ENCODE results near the gene SMAP1. TPM values are rescaled to one million over a fixed set of nuclear protein-coding genes. Genes with fewer than 3 reads are reported as not detected.
"Not testable (repeated sequence)": the region's sequence is repeated elsewhere in the genome, so short reads cannot be mapped to it uniquely, and the experiment has no call there.

SMAP1 gene
- total and polyA plus RNA-seq, 2 donors, result 26.6 to 37.2 TPM

DNA sequence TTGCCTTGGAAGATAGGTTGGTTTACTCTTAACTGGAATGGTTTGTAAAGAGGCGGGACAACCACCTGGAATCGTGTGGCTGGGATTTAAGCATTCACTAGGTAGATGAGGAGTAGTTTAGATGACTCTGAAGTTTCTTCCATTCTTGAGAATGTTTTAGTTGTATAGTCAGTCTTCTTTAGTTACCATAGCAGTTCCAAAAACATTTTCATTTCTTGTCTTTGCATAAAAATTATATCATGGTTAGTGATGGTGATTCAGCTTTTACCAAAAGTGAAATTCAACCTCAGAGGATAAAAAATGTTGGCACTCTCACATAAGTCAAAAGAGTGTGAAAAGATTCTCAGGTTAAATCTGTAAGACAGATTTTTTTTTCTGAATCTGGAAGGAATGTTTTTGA is 70.3 kb downstream of the SMAP1 start:
- 96% methylated on average over 2 of the region's 2 CpGs for WGBS
- no peak for DNase-seq (ENCODE audit: extremely low spot score)
- Histone ChIP-seq H3K4me1 (ENCODE audit: insufficient read depth) (no peaks in the 10 kb centered on the region), H3K36me3 (ENCODE audit: insufficient read depth) (no peaks in the 10 kb centered on the region), H3K27ac (ENCODE audit: low read depth) (no peak overlapping the region), H3K4me3 (ENCODE audit: low read depth, low read length) (no peak overlapping the region)

GRCh38 chr6:70739534-70739933 is 71.9 kb downstream of the SMAP1 start:
- Histone ChIP-seq H3K27ac (ENCODE audit: low read depth) (no peak overlapping the region), H3K4me1 (ENCODE audit: insufficient read depth) (no peaks in the 10 kb centered on the region), H3K36me3 (ENCODE audit: insufficient read depth) (no peaks in the 10 kb centered on the region), H3K4me3 (ENCODE audit: low read depth, low read length) (no peak overlapping the region)
- no peak for DNase-seq (ENCODE audit: extremely low spot score)
- 99% methylated on average over 2 of the region's 2 CpGs for WGBS

- WGBS, result over 99% methylated on average over 2 of the region's 2 CpGs
- H3K4me1 ChIP-seq (ENCODE audit: insufficient read depth); DNase-seq (ENCODE audit: extremely low spot score); H3K36me3 ChIP-seq (ENCODE audit: insufficient read depth); H3K27ac ChIP-seq (ENCODE audit: low read depth); H3K4me3 ChIP-seq (ENCODE audit: low read depth, low read length): not testable (repeated sequence)
Observed at GRCh38 chr6:70740746-70741145, 73.1 kb downstream of the SMAP1 start.

DNA sequence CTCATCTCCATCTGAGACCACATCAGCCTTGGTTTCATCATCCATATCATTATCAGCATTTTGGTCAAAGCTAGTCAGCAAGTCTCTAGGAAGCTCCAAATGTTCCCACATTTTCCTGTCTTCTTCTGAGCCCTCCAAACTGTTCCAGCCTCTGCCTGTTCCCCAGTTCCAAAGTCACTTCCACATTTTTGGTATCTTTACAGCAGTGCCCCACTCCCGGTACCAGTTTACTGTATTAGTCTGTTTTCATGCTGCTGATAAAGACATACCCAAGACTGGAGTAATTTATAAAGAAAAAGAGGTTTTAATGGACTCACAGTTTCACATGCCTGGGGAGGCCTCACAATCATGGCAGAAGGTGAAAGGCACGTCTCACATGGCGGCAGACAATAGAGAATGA is 74.8 kb downstream of the SMAP1 start:
- H3K27ac ChIP-seq (ENCODE audit: low read depth), result not testable (repeated sequence)

GRCh38 chr6:70753870-70754380 is 86.2 kb downstream of the SMAP1 start:
- 79% methylated on average over 1 of the region's 1 CpG for WGBS
- H3K4me1 ChIP-seq (ENCODE audit: insufficient read depth), result no peaks in the 10 kb centered on the region
- no peak overlapping the region for H3K27ac ChIP-seq (ENCODE audit: low read depth)
- no peaks in the 10 kb centered on the region for H3K36me3 ChIP-seq (ENCODE audit: insufficient read depth)
- no peak overlapping the region for H3K4me3 ChIP-seq (ENCODE audit: low read depth, low read length)
- no peak for DNase-seq (ENCODE audit: extremely low spot score)

More for the DNA sequence above, 74.8 kb downstream of the SMAP1 start:
- H3K4me1 ChIP-seq (ENCODE audit: insufficient read depth); H3K4me3 ChIP-seq (ENCODE audit: low read depth, low read length); DNase-seq (ENCODE audit: extremely low spot score); H3K36me3 ChIP-seq (ENCODE audit: insufficient read depth): not testable (repeated sequence)
- 92% methylated on average over 3 of the region's 3 CpGs for WGBS

DNA sequence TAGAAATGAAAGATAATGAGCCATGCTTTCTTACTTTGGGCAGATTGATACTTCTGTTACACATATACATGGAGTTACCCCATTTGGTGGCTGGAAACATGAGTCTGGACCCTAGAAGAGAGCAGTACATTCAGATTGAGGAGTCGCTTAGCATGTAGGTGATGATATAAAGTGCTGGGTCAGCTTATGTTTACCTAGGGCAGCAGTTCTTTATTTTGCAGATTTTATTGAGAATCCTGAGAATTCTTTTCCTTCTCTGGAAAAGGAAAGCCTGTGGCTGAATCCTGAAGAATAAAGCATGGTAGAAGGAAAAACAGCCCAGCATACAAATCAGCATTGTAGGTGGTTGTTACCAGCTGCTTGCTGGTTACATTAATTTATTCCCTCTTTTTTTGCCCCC is 91.2 kb downstream of the SMAP1 start:
- peaks cover 5% of the 10 kb centered on the region for H3K36me3 ChIP-seq (ENCODE audit: insufficient read depth)
- 48% methylated on average over 1 of the region's 1 CpG for WGBS
- H3K4me1 ChIP-seq (ENCODE audit: insufficient read depth), result no peaks in the 10 kb centered on the region
- DNase-seq (ENCODE audit: extremely low spot score), result no peak
- no peak overlapping the region for H3K27ac ChIP-seq (ENCODE audit: low read depth)
- no peak overlapping the region for H3K4me3 ChIP-seq (ENCODE audit: low read depth, low read length)

GRCh38 chr6:70763754-70764510 is 96.2 kb downstream of the SMAP1 start:
- Histone ChIP-seq H3K4me3 (ENCODE audit: low read depth, low read length) (no peak overlapping the region), H3K36me3 (ENCODE audit: insufficient read depth) (peaks cover 7% of the 10 kb centered on the region), H3K4me1 (ENCODE audit: insufficient read depth) (no peaks in the 10 kb centered on the region), H3K27ac (ENCODE audit: low read depth) (no peak overlapping the region)
- DNase-seq (ENCODE audit: extremely low spot score), result no peak
- 71% methylated on average over 4 of the region's 4 CpGs for WGBS

DNA sequence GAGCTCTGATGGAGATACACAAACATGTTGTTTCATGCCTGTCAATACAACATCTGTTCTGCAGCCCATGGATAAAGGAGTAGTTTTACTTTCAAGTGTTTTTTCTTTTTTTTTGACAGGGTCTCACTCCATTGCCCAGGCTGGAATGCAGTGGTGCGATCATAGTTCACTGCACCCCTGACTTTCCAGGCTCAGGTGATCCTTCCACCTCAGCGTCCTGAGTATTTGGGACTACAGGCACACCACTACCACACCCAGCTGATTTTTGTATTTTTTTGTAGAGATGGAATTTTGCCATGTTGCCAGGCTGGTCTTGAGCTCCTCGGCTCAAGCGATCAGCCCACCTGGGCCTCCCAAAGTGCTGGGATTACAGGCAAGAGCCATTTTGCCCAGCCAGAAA is 97.0 kb downstream of the SMAP1 start:
- H3K27ac ChIP-seq (ENCODE audit: low read depth), result no peak overlapping the region
- no peaks in the 10 kb centered on the region for H3K4me1 ChIP-seq (ENCODE audit: insufficient read depth)
- H3K36me3 ChIP-seq (ENCODE audit: insufficient read depth), result peaks cover 4% of the 10 kb centered on the region
- H3K4me3 ChIP-seq (ENCODE audit: low read depth, low read length), result no peak overlapping the region
- DNase-seq (ENCODE audit: extremely low spot score), result no peak
- 94% methylated on average over 4 of the region's 4 CpGs for WGBS

DNA sequence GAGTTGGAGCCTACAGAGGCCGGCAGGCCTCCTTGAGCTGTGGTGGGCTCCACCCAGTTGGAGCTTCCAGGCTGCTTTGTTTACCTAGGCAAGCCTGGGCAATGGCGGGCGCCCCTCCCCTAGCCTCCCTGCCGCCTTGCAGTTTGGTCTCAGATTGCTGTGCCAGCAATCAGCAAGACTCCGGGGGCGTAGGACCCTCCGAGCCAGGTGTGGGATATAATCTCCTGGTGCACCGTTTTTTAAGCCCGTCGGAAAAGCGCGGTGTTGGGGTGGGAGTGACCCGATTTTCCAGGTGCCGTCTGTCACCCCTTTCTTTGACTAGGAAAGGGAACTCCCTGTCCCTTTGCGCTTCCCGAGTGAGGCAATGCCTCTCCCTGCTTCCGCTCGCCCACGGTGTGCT is 103.7 kb downstream of the SMAP1 start:
- H3K27ac ChIP-seq (ENCODE audit: low read depth); H3K4me3 ChIP-seq (ENCODE audit: low read depth, low read length); H3K36me3 ChIP-seq (ENCODE audit: insufficient read depth); DNase-seq (ENCODE audit: extremely low spot score); H3K4me1 ChIP-seq (ENCODE audit: insufficient read depth): not testable (repeated sequence)
- 95% methylated on average over 19 of the region's 19 CpGs for WGBS

DNA sequence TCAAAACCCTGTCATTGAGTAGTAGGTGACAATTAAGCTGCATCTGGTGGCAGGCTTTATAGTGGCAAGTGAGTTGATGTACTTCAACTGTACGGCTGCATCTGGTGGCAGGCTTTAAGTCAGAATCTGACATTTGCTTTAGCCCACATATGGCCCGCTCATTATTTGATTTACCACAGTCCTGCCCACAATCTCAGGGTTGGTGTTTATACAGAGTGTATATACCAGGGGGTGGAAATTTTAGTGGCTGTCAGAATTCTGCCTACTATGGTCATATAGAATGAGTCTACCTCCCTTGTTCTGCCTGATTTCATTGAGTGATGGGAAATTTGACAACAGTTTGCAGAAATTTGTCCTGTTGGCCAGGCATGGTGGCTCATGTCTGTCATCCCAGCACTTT is 112.3 kb downstream of the SMAP1 start:
- Histone ChIP-seq H3K4me1 (ENCODE audit: insufficient read depth) (no peaks in the 10 kb centered on the region), H3K4me3 (ENCODE audit: low read depth, low read length) (no peak overlapping the region), H3K36me3 (ENCODE audit: insufficient read depth) (no peaks in the 10 kb centered on the region), H3K27ac (ENCODE audit: low read depth) (no peak overlapping the region)
- 95% methylated on average over 2 of the region's 2 CpGs for WGBS
- DNase-seq (ENCODE audit: extremely low spot score), result no peak

- Histone ChIP-seq H3K27ac (ENCODE audit: low read depth) (no peak overlapping the region), H3K36me3 (ENCODE audit: insufficient read depth) (no peaks in the 10 kb centered on the region), H3K4me1 (ENCODE audit: insufficient read depth) (no peaks in the 10 kb centered on the region), H3K4me3 (ENCODE audit: low read depth, low read length) (no peak overlapping the region)
- WGBS, result 73% methylated on average over 3 of the region's 3 CpGs
- DNase-seq (ENCODE audit: extremely low spot score), result no peak
Observed at GRCh38 chr6:70790483-70791224, 123.0 kb downstream of the SMAP1 start.

GRCh38 chr6:70797625-70798024 is 129.9 kb downstream of the SMAP1 start:
- no peak for DNase-seq (ENCODE audit: extremely low spot score)
- no peak overlapping the region for H3K4me3 ChIP-seq (ENCODE audit: low read depth, low read length)
- no peaks in the 10 kb centered on the region for H3K4me1 ChIP-seq (ENCODE audit: insufficient read depth)
- WGBS, result 89% methylated on average over 1 of the region's 1 CpG
- H3K27ac ChIP-seq (ENCODE audit: low read depth), result no peak overlapping the region
- H3K36me3 ChIP-seq (ENCODE audit: insufficient read depth), result no peaks in the 10 kb centered on the region

DNA sequence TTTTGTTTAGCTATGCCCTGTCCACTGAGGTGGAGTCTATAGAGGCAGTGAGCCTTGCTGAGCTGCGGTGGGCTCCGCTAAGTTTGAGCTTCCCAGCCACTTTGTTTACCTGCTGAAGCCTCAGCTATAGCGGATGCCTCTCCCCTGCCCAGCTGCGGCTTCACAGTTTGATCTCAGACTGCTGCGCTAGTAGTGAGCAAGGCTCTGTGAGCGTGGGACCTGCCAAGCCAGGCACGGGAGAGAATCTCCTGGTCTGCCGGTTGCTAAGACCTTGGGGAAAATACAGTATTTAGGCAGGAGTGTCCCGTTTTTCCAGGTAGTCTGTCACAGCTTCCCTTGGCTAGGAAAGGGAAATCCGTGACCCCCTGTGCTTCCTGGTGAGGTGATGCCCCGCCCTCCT is 138.4 kb downstream of the SMAP1 start:
- Histone ChIP-seq H3K4me1 (ENCODE audit: insufficient read depth) (no peaks in the 10 kb centered on the region), H3K36me3 (ENCODE audit: insufficient read depth) (no peaks in the 10 kb centered on the region), H3K4me3 (ENCODE audit: low read depth, low read length) (no peak overlapping the region), H3K27ac (ENCODE audit: low read depth) (no peak overlapping the region)
- no peak for DNase-seq (ENCODE audit: extremely low spot score)
- 98% methylated on average over 11 of the region's 11 CpGs for WGBS

DNA sequence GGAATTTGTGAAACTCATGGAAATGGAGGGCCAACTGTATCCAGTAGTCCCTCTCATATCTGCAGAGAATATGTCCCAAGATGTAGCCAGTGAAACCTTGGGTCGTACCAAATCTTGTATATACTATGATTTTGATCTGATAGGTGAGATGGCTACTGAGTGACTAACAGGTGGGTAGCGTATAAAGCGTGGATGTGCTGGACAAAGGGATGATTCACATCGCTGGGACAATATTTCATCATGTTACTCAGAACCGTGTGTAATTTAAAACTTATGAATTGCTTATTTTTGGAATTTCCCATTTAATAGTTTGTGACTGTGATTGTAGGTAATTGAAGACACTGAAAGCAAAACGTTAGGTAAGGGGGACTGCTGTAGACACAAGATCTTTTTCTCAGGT is 144.1 kb downstream of the SMAP1 start:
- Histone ChIP-seq H3K36me3 (ENCODE audit: insufficient read depth) (no peaks in the 10 kb centered on the region), H3K27ac (ENCODE audit: low read depth) (no peak overlapping the region), H3K4me1 (ENCODE audit: insufficient read depth) (no peaks in the 10 kb centered on the region), H3K4me3 (ENCODE audit: low read depth, low read length) (no peak overlapping the region)
- DNase-seq (ENCODE audit: extremely low spot score), result no peak
- WGBS, result 91% methylated on average over 6 of the region's 6 CpGs
